ENCODE results near the gene RRN3. TPM values are rescaled to one million over a fixed set of nuclear protein-coding genes. Genes with fewer than 3 reads are reported as not detected.
A peak's percentile ranks its signal among the peaks of the same experiment; 100 is the strongest.
"Not testable (repeated sequence)": the region's sequence is repeated elsewhere in the genome, so short reads cannot be mapped to it uniquely, and the experiment has no call there.

RRN3 gene
- total RNA-seq, 1 experiment from 2014 or later = 28.2 TPM

GRCh38 chr16:15051387-15051951 lies 42.6 kb downstream of the RRN3 start:
- no peak for DNase-seq (ENCODE audit: low spot score)

DNA sequence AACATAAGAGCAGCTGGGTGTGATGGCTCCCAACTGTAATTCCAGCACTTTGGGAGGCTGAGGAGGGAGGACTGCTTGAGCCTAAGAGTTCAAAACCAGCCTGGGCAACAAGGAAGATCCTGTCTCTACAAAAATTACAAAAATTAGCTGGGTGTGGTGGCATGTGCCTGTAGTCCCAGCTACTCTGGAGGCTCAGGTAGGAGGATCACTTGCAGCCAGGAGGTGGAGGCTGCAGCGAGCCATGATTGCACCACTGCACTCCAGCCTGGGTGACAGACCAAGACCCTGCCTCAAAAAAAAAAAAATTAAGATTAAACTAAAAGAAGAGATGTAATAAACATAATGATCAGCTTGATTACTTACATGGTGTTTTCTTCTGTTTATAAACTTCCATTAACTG lies 43.6 kb downstream of the RRN3 start:
- not testable (repeated sequence) for DNase-seq (ENCODE audit: low spot score)

DNA sequence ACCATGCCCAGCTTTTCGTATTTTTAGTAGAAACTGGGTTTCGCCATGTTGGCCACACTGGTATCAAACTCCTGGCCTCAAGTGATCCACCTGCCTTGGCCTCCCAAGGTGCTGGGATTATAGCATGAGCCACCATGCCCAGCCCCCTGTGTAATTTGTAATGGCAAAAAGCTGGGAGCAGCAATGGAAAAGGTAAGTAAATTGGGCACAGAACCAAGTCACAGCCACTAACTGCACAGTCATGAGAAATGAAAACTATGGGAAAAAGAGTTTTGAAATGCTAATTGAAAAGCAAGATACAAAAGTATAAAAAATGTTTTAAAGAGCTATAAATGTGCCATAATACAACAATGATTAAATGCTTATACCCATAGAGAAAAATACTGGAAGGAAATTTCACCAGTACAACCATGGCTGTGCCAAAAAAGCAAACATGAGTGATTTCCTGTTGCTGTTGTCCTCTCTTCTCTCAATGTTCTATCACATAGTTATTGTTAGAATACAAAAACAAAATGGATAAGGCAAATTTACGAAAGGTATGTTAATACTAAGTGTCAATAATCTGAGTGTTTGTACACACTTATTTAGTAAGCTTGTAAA lies 44.4 kb downstream of the RRN3 start:
- DNase-seq (ENCODE audit: low spot score) = no peak

GRCh38 chr16:15046692-15047376 lies 47.2 kb downstream of the RRN3 start:
- DNase-seq (ENCODE audit: low spot score) = no peak

- DNase-seq (ENCODE audit: low spot score) = not testable (repeated sequence)
Measured at GRCh38 chr16:15045270-15045669, 48.8 kb downstream of the RRN3 start.

DNA sequence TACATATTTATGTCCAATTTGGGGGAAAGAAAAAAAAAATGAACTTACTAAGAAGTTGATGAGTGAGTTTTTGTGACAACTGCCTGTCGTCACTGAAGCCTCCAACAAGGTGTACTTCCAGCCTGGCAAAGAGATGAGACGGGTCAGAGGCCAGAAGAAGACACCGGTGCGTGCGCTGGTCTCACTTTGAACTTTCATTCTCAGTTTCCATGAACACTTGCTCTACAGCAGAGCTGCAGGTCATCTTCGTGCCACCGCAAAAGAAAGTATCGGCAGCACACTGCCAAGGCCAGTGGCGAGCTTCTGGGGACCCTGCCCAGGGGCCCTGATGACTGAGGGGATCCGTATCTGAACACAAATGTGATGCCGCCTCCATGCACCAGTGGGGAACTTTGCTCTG lies 49.8 kb downstream of the RRN3 start:
- DNase-seq (ENCODE audit: low spot score) = no peak

GRCh38 chr16:15043344-15043743 lies 50.7 kb downstream of the RRN3 start:
- DNase-seq (ENCODE audit: low spot score) = no peak

DNA sequence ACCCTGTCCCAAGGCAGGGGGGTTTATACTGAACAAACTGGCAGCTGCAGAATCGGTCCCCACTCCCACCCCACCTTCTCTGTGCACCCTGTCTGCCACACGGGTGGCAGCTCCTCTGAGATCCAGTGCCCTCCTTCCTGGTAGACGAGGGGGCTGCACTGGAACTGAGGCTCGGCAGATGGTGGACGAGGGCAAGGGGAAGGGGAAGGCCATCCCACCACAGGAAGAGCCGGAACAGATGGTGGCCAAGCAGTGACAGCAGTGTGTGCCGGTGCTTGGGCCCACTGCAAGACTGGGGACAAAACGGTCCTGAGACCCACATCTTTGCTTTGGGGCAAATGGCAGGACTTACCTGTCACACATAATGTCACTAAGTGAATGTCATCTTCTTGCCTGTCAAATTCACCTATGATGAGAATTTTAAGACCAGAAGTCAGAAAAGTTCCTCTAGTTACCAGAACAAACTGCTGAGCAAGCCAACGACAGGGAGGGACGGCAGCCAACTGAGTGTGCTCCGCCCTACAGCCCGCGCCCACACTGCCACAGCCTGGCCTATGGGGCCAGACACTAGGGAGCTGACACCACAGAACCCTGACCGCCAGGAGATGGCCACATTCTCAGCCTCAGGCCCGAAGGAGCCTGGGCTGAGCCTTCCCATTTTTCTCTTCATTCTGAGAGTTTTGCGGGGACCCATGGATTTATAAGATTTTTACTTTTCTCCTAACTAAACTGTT lies 52.6 kb downstream of the RRN3 start:
- peak; percentile 75 for DNase-seq (ENCODE audit: low spot score)

DNA sequence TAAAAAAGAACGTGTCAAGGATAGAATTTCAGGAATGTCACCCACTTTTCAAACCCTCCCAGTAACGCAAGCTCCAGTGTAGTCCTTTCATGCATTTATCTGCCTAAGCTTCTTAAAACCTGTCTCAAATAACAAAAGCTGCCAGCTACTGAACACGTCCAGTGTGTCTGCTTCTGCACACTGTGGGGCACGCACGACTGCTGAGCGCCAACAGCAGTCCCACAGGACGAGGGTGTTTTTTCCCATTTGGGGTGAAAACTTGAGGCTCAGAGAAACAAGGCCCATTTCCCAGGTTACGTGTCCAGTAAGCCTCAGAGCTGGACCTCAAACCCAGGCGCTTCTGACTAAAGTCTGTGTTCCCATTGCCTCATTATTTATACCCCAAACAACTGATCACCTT lies 55.4 kb downstream of the RRN3 start:
- no peak for DNase-seq (ENCODE audit: low spot score)

DNA sequence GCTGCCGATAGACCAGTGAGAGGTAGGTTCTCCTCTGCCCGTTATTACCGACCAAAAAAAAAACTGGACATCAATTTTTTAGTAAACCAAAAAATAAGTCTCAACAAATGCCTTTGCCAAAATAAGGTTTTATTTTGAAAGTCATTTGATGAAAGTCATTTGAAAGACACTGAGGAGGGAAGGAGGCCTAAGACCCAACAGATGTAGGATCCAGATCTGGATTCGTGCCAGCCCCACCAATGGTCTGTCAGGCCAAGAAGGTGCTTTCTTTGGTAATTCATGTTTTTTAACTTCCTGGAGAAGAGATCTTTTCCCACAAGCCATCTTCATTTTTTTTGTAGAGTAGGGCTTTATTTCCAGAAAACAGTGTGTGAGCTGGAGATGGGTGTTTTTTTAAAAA lies 56.3 kb downstream of the RRN3 start:
- no peak for DNase-seq (ENCODE audit: low spot score)

GRCh38 chr16:15037003-15037402 lies 57.1 kb downstream of the RRN3 start:
- DNase-seq (ENCODE audit: low spot score) = no peak

DNA sequence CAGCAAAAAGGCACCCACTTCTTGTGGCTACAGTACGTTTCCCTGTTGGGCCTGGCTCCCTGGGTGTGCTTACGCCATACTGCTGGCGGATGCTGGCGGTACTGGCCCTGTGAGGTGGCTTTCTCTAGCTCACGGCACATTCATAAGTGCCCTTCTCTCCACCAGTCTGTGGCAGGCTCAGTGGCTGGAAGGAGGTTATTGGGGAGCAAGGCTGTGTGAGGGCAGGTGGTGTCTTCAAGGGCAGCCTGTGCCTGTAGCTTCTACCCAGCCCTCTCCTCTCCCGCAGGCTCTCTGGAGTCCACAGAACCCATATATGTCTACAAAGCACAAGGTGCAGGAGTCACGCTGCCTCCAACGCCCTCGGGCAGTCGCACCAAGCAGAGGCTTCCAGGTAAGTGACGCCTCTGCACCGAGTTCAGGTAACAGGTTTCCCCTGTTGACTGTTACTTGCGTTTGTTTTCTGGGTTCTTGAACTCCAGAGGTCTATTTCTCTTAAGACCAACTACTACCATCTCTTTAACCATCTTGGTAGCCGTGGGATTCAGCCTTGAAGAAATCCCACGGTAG lies 58.8 kb downstream of the RRN3 start:
- no peak for DNase-seq (ENCODE audit: low spot score)

DNA sequence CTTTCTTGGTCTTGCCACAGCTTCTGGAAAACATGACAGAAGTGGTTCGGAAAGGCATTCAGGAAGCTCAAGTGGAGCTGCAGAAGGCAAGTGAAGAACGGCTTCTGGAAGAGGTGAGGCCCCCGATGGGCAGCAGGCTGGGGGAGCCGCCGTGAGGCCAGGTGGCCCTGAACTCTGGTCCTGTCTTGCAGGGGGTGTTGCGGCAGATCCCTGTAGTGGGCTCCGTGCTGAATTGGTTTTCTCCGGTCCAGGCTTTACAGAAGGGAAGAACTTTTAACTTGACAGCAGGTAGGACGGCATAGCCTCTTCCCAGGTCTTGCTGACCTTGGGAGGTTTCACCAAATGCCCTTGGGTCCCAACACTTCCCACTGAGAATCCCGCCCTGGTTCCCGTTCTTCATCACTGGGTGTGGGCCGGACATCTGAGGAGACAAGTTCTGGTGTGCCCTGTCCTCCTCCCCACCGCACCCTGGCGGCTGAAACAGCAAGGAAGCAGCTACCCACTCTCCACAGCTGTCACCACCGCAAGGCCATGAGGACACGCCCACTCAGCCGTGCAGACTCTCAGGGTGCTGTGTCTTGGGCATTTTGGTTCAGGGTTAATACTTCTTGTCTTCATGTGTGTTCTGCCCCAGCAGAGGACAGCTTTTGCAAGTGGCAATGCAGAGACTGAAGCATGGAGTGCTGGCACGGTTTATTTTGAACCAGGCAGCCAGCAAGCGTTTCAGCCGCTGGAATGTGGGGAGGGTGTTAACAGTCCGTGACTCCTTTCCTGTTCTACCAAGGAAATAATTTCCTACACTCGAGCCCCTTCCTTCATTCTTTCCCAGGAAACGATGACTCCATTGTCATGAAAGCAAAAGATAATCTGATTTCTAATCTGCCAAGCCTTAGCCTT lies 59.6 kb downstream of the RRN3 start:
- no peak for DNase-seq (ENCODE audit: low spot score)

DNA sequence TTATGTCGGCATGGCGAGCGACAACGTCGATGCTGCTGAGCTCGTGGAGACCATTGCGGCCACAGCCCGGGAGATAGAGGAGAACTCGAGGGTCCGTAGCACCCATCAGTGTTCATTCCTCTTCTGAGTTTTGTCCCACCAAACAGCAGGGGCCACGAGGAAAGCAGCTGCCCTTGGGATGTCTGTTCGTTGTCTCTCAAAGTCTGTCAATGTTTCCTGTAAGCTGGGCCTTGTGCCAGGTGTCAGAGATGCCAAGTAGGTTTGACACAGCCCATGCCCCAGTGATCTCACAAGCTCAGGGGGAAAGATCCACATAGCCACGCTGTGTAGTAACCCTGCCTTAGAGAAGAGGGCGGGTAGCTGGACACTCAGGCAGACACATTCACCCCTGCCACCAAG lies 60.8 kb downstream of the RRN3 start:
- no peak for DNase-seq (ENCODE audit: low spot score)

DNA sequence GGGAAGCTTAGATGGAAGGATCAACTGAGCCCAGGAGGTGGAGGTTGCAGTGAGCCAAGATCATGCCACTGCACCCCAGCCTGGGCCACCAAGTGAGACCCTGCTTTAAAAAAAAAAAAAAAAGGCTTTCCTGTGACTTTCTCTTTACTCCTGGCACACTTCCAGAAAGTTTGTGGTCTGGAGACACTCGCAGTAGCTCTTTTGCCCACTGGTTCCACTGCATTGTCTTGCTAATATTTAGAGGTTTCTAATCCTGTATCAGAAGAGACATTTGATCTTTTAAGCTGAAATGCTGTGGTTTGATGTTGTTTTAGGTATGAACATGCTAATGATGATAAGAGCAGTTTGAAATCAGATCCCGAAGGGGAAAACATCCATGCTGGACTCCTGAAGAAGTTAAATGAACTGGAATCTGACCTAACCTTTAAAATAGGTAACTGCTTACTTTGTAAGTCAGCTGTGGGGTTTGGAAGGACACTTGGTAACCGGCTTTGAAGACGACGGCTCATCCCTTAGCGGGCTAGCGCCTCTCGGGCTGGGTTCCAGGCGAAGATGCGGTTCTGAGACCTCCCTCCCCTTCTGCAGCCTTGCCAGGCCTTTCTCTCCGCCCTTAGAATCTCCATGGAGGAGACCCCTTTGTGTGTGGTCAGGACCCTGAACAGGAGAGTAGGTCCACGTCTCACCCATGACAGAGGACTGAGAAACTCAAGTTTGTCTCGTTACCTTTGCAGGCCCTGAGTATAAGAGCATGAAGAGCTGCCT lies 61.3 kb downstream of the RRN3 start:
- DNase-seq (ENCODE audit: low spot score) = no peak

GRCh38 chr16:15031586-15031985 lies 62.5 kb downstream of the RRN3 start:
- no peak for DNase-seq (ENCODE audit: low spot score)

- DNase-seq (ENCODE audit: low spot score) = no peak
Measured at GRCh38 chr16:15031179-15031578, 62.9 kb downstream of the RRN3 start.

GRCh38 chr16:15029749-15030148 lies 64.3 kb downstream of the RRN3 start:
- DNase-seq (ENCODE audit: low spot score) = not testable (repeated sequence)

- not testable (repeated sequence) for DNase-seq (ENCODE audit: low spot score)
Measured at GRCh38 chr16:15028801-15029698, 65.0 kb downstream of the RRN3 start.

Data from HT-29 (cell line).